Measurements from ENCODE around the gene GARIN5A. TPM values are rescaled to one million over a fixed set of nuclear protein-coding genes. Genes with fewer than 3 reads are reported as not detected.

GARIN5A gene
- total and polyA plus RNA-seq, 2 of the 8 experiments (the other 6 are each of a cell fraction or from before 2014, with no cell fraction given), result 9.1 to 18.5 TPM

- TF ChIP-seq, protein P1, sequence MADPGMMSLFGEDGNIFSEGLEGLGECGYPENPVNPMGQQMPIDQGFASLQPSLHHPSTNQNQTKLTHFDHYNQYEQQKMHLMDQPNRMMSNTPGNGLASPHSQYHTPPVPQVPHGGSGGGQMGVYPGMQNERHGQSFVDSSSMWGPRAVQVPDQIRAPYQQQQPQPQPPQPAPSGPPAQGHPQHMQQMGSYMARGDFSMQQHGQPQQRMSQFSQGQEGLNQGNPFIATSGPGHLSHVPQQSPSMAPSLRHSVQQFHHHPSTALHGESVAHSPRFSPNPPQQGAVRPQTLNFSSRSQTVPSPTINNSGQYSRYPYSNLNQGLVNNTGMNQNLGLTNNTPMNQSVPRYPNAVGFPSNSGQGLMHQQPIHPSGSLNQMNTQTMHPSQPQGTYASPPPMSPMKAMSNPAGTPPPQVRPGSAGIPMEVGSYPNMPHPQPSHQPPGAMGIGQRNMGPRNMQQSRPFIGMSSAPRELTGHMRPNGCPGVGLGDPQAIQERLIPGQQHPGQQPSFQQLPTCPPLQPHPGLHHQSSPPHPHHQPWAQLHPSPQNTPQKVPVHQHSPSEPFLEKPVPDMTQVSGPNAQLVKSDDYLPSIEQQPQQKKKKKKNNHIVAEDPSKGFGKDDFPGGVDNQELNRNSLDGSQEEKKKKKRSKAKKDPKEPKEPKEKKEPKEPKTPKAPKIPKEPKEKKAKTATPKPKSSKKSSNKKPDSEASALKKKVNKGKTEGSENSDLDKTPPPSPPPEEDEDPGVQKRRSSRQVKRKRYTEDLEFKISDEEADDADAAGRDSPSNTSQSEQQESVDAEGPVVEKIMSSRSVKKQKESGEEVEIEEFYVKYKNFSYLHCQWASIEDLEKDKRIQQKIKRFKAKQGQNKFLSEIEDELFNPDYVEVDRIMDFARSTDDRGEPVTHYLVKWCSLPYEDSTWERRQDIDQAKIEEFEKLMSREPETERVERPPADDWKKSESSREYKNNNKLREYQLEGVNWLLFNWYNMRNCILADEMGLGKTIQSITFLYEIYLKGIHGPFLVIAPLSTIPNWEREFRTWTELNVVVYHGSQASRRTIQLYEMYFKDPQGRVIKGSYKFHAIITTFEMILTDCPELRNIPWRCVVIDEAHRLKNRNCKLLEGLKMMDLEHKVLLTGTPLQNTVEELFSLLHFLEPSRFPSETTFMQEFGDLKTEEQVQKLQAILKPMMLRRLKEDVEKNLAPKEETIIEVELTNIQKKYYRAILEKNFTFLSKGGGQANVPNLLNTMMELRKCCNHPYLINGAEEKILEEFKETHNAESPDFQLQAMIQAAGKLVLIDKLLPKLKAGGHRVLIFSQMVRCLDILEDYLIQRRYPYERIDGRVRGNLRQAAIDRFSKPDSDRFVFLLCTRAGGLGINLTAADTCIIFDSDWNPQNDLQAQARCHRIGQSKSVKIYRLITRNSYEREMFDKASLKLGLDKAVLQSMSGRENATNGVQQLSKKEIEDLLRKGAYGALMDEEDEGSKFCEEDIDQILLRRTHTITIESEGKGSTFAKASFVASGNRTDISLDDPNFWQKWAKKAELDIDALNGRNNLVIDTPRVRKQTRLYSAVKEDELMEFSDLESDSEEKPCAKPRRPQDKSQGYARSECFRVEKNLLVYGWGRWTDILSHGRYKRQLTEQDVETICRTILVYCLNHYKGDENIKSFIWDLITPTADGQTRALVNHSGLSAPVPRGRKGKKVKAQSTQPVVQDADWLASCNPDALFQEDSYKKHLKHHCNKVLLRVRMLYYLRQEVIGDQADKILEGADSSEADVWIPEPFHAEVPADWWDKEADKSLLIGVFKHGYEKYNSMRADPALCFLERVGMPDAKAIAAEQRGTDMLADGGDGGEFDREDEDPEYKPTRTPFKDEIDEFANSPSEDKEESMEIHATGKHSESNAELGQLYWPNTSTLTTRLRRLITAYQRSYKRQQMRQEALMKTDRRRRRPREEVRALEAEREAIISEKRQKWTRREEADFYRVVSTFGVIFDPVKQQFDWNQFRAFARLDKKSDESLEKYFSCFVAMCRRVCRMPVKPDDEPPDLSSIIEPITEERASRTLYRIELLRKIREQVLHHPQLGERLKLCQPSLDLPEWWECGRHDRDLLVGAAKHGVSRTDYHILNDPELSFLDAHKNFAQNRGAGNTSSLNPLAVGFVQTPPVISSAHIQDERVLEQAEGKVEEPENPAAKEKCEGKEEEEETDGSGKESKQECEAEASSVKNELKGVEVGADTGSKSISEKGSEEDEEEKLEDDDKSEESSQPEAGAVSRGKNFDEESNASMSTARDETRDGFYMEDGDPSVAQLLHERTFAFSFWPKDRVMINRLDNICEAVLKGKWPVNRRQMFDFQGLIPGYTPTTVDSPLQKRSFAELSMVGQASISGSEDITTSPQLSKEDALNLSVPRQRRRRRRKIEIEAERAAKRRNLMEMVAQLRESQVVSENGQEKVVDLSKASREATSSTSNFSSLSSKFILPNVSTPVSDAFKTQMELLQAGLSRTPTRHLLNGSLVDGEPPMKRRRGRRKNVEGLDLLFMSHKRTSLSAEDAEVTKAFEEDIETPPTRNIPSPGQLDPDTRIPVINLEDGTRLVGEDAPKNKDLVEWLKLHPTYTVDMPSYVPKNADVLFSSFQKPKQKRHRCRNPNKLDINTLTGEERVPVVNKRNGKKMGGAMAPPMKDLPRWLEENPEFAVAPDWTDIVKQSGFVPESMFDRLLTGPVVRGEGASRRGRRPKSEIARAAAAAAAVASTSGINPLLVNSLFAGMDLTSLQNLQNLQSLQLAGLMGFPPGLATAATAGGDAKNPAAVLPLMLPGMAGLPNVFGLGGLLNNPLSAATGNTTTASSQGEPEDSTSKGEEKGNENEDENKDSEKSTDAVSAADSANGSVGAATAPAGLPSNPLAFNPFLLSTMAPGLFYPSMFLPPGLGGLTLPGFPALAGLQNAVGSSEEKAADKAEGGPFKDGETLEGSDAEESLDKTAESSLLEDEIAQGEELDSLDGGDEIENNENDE (IDR thresholded peaks at IDR 0.05; ENCODE audit: insufficient replicate concordance, low read length), result no peak
- TF ChIP-seq, protein P2, sequence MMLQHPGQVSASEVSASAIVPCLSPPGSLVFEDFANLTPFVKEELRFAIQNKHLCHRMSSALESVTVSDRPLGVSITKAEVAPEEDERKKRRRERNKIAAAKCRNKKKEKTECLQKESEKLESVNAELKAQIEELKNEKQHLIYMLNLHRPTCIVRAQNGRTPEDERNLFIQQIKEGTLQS (IDR thresholded peaks at IDR 0.05; ENCODE audit: insufficient read depth, low read depth, low read length), result no peak
- TF ChIP-seq POLR2AphosphoS5 (IDR thresholded peaks at IDR 0.05; ENCODE audit: low read depth, low read length), result no peak
Measured at GRCh38 chr19:50475101-50475568, 1.5 kb downstream of the GARIN5A start (continued).
